ENCODE data around the gene SYT7.
A peak's percentile ranks its signal among the peaks of the same experiment; 100 is the strongest.

Gene SYT7

GRCh38 chr11:61535998-61536675 is 44.7 kb downstream of the SYT7 start:
- DNase-seq (ENCODE audit: low spot score), result no peak

DNA sequence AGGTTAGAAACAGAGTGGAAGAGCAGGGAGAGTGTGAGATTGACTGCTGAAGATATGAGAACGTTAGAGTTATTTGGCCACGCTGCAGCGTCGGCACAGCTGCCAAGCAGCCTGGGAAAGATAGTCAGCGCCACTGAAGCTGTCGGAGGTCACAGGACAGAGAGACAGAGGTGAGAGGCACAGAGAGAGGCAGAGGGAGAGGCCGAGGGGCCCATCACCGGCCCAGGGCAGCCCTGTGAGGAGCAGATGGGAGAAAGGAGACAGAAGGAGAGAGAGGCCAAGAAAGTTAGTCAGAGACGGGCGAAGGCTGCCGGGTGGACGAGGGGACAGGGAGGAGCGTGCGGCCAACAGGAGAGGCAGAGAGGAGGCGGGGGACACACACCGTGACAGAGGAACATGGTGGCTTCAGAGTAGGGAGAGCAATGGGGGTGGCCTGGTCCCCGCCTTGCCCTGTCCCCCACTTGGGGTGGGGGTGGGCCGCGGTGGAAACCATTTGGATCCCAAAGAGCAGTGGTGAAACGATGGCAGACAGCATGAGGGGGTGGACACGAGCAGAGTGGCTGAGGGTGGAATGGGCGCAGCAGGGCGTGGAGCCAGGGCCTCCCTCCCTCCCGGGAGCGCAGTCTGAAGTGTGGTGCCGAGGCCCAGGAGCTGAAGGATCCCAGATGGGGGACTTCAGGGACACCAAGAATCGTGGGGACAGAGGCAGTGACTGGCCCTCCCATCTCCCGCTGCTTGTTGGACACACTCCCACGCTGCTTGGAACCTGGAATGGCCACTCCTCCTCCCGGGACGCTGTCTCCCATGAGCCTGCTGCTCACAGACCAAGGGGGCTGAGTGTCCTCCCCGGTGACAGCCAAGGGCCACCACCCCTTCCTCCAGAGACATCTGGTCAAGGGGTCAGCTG is 45.7 kb downstream of the SYT7 start:
- no peak for DNase-seq (ENCODE audit: low spot score)

GRCh38 chr11:61534025-61534932 is 46.6 kb downstream of the SYT7 start:
- no peak for DNase-seq (ENCODE audit: low spot score)

- DNase-seq (ENCODE audit: low spot score), result no peak
These were observed 47.5 kb downstream of the SYT7 start for GRCh38 chr11:61533401-61533800.

GRCh38 chr11:61533039-61533375 is 47.9 kb downstream of the SYT7 start:
- DNase-seq (ENCODE audit: low spot score), result no peak

DNA sequence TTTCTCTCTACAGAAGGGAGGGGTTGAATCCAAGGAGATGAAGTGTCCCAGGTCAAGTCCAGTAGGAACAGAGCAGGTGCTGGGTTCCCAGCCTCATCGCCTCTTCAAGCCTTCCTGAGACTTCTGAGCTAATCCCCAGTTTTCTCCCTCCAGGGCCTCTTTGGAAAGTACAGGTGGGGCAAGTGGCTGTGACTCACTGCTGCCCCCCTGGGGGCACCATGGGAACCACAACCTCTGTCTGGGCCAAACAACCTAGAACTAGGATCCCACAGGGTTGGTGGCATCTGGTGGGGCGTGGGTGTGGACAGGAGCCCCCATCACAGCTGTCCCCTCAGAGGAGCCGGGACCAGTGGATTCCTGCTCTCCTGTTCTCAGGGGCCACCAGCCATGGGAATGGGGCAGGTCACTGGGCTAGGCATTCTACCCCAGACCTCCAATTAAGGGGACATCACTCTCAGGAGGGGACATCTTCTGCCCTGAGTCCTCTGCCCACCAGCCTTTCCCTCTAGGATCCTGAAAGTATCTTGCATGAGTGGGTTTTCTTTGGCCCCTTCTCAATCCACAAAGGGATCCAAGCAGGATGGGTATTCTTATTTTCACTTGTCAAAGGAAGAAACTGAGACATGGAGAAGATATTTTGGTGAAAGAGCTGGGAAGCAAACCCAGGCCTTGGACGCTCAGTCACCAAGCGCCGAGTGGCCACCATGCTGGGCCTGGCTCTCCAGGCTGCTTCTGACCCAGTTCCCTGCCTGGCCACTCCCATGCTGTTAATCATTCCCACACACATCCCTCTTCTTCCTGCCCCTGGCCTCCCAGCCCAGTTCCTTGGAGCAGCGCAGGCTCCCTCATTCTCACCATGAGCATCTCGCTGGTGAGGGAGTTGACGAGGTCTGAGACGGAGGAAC is 48.5 kb downstream of the SYT7 start:
- peak; percentile 89 for DNase-seq (ENCODE audit: low spot score)

GRCh38 chr11:61531044-61531443 is 49.8 kb downstream of the SYT7 start:
- DNase-seq (ENCODE audit: low spot score), result no peak

GRCh38 chr11:61529537-61530225 is 51.2 kb downstream of the SYT7 start:
- DNase-seq (ENCODE audit: low spot score), result no peak

- DNase-seq (ENCODE audit: low spot score), result no peak
These were observed 52.8 kb downstream of the SYT7 start for GRCh38 chr11:61528114-61528513.

- no peak for DNase-seq (ENCODE audit: low spot score)
These were observed 53.7 kb downstream of the SYT7 start for GRCh38 chr11:61526956-61527731.

- DNase-seq (ENCODE audit: low spot score), result no peak
These were observed 54.6 kb downstream of the SYT7 start for GRCh38 chr11:61526229-61526628.

- DNase-seq (ENCODE audit: low spot score), result no peak
These were observed 55.8 kb downstream of the SYT7 start for GRCh38 chr11:61524963-61525587.

GRCh38 chr11:61524446-61524845 is 56.4 kb downstream of the SYT7 start:
- no peak for DNase-seq (ENCODE audit: low spot score)

- DNase-seq (ENCODE audit: low spot score), result no peak
These were observed 58.0 kb downstream of the SYT7 start for GRCh38 chr11:61522881-61523280.

GRCh38 chr11:61518032-61518795 is 62.7 kb downstream of the SYT7 start:
- DNase-seq (ENCODE audit: low spot score), result no peak

DNA sequence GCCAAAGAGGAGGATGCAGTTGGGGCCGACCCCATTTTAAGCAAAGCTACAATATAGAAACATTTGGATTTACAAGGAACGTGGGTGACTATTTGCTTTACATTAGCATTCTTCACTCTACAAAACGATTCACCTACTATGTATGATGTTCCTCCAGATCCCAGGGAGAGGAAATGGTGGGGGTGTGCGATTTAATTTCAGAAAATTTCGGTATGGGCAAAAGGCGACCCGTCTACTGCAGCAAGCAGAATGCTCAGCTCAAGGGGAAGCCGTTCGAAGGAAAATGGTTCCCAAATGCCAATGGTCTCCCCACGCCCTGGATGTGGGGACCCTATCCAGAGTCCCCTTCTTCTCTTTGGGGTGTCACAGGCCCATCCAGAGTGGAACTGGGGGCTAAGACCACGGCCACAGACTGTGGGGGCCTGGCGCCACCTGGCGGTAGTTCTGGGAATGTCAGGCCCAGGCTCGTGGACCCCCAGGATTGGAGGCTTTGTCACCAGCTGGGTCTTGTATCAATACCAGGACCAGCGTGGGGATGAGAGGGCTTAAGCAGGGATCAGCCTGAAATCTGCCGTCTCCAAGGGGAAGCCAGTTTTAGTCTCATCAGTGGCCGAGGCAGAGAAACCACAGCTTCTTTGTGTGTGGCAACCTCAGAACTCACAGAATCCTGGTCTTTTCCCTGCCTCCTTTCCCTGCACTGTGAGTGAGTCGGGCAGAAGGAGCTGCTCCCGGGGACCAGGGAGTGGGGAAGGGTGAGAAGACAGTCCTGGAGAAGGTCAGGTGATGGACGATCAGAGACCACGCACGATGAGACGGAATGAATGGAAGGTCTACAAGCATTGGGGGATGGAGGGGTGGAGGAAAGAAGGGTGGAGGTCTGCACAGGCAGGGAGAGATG is 64.0 kb downstream of the SYT7 start:
- peak; percentile 92 for DNase-seq (ENCODE audit: low spot score)

DNA sequence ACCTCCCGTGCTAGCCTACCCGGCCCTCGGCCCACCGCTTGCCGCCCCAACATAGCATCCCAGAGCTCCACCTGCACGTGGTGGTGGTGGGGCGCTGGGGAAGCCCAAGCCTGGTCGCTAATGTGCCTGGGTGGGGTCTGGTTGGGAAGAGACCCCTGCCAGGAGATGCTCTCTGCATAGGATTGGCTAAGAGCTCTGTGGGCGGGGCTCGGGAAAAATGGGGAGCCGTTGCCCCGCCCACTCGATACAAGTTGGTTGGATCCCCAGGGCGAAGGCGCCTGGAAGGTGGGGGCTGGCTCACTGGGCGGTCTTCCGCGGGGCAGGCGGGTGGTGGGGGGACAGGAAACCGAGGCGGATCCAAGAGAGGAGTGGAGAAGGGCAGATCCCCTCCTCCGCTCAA is 64.7 kb downstream of the SYT7 start:
- peak; percentile 66 for DNase-seq (ENCODE audit: low spot score)

DNA sequence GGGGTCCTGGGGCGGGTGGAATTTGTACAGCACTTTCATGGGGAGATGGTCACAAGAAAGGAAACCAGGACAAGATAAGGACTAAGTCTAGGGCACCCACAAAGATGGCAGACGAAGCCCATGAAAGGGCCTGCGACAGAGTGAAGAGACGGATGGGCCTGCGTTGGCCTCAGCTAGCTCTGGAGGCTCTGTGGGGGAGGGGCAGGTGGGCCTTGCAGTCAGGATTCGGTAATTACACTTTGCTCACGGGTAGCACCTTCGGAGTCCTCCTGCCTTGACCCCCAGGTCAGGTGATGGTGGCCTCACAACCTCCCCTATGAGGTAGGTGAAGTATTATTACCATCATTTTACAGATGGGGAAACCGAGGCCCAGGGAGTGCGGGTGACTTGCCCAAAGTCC is 65.2 kb downstream of the SYT7 start:
- no peak for DNase-seq (ENCODE audit: low spot score)
